HG02884 (cell line): ENCODE measurements around the gene ACBD4.

Experiments
- ATAC-seq: cut with Tn5 transposase; IDR thresholded peaks from one replicate; pipeline ENCODE4 v1.9.1; 2021; ENCODE audit warnings: mild to moderate bottlenecking, moderate library complexity; ENCODE audit not compliant: unreplicated experiment

Gene ACBD4

GRCh38 chr17:45177563-45177962 lies 42.1 kb downstream of the ACBD4 start:
- no peak for ATAC-seq

GRCh38 chr17:45184144-45184543 lies 48.7 kb downstream of the ACBD4 start:
- ATAC-seq: no peak

- no peak for ATAC-seq
Observed at GRCh38 chr17:45186801-45187354, 51.4 kb downstream of the ACBD4 start.

GRCh38 chr17:45189009-45189408 lies 53.5 kb downstream of the ACBD4 start:
- no peak for ATAC-seq

- no peak for ATAC-seq
Observed at GRCh38 chr17:45190503-45191255, 55.2 kb downstream of the ACBD4 start.
